Stimulated activated CD8-positive, alpha-beta memory T cell treated with anti-CD3 and anti-CD28 coated beads, Interleukin-7, amount 100 ng/mL, for 24 hours (primary cell): ENCODE data around the gene MRPS34.

Source experiments
- DNase-seq: peaks from one replicate; pipeline ENCODE4 v3.0.0-alpha.2; 2020; ENCODE audit warnings: low read depth

MRPS34 gene

DNA sequence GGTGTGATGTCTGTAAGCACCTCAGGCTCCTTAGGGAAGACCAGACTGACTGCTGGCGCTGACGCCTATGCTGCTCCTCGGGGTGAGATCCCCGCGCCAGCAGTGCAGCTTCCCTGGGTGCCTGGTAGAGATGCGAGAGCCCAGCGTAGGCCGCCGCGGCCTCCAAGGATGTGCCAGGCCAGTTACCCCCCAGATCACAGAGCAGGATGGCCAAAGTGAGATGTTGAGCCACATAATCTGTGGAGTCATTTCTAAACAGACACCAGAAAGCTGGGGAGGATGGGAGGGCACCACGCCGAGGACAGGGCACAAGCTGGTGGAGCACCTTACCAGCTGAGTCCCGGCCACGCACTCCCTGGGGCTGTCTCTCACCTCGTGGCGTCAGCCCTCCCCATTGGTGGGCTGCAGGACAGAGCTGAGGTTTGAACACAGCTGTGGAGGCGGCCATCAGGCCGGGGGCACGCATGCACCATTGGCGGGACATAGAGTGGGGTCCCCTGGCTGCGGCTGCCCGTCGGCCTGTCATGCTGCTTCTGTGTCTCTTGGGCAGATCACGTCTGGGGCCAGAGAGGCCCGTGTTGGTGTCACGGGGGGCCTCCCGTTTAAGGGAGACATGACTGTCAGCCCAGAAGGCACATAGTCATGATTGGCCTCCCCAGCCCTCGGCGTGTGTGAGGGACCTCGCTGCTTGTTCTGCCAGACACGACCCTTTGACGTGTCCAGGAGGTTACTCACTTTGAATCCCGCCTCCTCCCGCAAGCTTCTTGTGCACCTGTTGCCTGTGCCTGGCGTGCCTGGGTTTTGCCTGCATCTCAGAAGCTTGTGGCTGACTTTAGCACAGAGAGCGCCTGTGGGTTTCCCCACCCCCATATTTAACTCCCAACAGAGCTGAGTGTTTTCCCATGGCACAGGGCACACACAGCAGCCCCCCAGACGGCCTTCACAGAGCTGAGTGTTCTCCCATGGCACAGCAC, 45.0 kb downstream of the MRPS34 start:
- no peak for DNase-seq

DNA sequence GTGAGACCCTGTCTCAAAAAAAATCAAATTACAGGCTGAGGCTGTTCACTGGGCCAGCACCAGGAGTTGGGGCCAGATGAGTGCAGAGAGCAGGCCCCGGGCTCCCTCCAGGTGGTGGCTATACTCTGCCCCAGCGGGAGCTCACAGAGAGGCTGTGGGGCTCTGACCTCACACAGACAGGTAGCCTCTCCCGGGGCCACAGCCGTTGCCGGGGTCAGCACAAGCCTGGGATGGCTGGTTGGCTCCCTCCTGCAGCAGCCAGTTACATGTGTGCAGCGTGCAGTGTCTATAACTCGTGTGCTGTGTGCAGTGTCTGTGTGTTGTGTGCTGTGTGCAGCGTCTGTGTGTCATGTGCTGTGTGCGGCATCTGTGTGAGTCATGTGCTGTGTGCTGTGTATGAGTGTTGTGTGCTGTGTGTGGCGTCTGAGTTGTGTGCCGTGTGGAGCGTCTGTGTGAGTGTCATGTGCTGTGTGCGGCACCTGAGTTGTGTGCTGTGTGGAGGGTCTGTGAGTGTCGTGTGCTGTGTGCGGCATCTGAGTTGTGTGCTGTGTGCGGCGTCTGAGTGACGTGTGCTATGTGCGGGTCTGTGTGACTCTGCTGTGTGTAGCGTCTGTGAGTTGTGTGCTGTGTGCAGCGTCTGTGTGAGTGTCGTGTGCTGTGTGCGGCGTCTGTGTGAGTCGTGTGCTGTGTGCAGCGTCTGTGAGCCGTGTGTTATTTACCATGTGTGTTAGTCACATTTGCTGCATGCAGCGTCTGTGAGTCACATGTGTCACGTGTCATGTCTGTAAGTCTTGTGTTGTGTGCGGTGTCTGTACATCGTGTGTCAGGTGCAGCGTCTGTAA, 46.1 kb downstream of the MRPS34 start:
- DNase-seq, result no peak

DNA sequence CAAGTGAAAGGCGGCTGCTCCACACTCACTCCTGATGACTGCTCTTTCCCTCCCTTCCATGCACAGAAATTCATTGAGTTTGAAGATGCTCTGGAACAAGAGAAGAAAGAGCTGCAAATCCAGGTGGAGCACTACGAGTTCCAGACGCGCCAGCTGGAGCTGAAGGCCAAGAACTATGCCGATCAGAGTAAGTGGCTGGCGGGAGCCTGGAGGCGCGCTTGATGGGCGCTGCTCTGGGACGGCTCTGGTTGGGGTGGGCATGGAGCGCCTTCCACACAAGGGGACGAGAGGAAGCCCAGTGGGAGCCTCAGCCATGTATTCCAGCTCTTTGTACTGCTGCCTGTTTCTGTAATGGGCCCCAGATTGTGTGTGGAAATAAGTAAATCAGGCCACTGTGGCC, 48.4 kb downstream of the MRPS34 start:
- DNase-seq, result no peak

DNA sequence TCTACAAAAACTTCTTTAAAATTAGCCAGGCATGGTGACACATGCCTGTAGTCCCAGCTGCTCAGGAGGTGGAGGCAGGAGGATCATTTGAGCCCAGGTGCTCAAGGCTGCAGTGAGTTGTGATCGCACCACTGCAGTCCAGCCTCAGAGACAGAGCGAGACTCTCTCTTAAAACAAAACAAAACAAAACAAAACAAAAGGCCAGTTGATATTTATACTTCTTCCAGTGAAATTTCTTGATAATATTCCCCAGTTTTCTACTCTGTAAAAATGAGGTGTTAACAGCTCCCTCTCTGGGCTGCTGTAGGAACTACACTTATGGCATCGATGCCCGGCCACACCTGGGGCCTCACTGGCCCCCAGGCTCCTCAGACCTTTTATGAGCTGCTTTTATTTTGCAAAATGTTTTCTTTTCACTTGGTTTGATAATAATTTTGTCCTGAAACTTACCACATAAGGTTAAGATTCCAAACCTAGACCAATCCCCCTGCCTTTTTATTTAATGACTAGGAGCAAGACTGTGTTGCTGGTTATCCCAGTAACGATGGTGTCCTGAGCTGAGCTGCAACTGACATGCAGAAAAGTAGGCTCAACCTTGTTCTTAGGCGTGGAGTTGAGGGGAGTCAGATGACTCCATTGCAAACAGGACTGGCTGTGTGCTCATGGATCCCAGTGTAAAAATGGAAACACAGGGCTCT, 49.3 kb downstream of the MRPS34 start:
- no peak for DNase-seq
